T-cell (primary cell): ENCODE measurements around the gene SLCO2B1. TPM values are rescaled to one million over a fixed set of nuclear protein-coding genes. Genes with fewer than 3 reads are reported as not detected.

Source experiments
- ATAC-seq, 4 experiments: fragments of 200-7000 bp in 3 of 4; fragments of 150-1000 bp in 1 of 4; cut with Tn5 transposase; replicated peaks in 1 of 4; 1 replicate in 3 of 4; 2 replicates in 1 of 4; pipeline ENCODE4 v1.10.0; 2021; ENCODE audit warnings: moderate library complexity in 3 of 4, mild to moderate bottlenecking in 2 of 4, moderate number of reproducible peaks in 1 of 4
- CTCF ChIA-PET, 2 donors: fragments of 300-600 bp; sonication (Branson Sonifier 250); formaldehyde crosslinking; loops; one replicate each; lab custom pipeline; 2022; ENCODE audit warnings: antibody characterized with exemption in 2 of 2; lab: Charles Lee
- POLR2A ChIA-PET, 2 donors: fragments of 300-600 bp; sonication (Branson Sonifier 250); formaldehyde crosslinking; loops; one replicate each; lab custom pipeline; 2022; ENCODE audit warnings: antibody characterized with exemption in 2 of 2; lab: Charles Lee
- DNase-seq, 35 experiments: peaks; one replicate each; pipeline versions ENCODE4 v3.0.0 to v3.0.0-alpha.2; 2013 to 2023
- H3K27ac ChIP-seq: one replicate; pipeline ENCODE4 v1.5.1; 2013; ENCODE audit warnings: low read length
- H3K27me3 ChIP-seq, 2 experiments: replicated peaks in 1 of 2; 1 replicate in 1 of 2; 2 replicates in 1 of 2; pipeline versions ENCODE4 v1.6.1 to v1.7.0; 2013; ENCODE audit warnings: low read length in 1 of 2, mixed read lengths in 1 of 2; ENCODE audit not compliant: control insufficient read depth in 2 of 2, insufficient read depth in 2 of 2; ENCODE audit errors: extremely low read depth in 1 of 2
- H3K36me3 ChIP-seq, 2 donors: 1 replicate in 1 of 2; 2 replicates in 1 of 2; pipeline versions ENCODE4 v1.6.1 to v1.7.0; 2013; ENCODE audit warnings: low read length in 1 of 2; ENCODE audit not compliant: control insufficient read depth in 2 of 2, insufficient read depth in 1 of 2; ENCODE audit errors: extremely low read depth in 1 of 2
- H3K4me1 ChIP-seq, 2 experiments: 1 replicate in 1 of 2; 2 replicates in 1 of 2; pipeline versions ENCODE4 v1.6.1 to v1.7.0; 2013; ENCODE audit warnings: low read length in 2 of 2, mixed read lengths in 1 of 2; ENCODE audit not compliant: insufficient read depth in 2 of 2, control insufficient read depth in 1 of 2; ENCODE audit errors: extremely low read depth in 1 of 2
- H3K4me3 ChIP-seq, 2 donors: 1 replicate in 1 of 2; 2 replicates in 1 of 2; pipeline versions ENCODE4 v1.5.1 to v1.7.0; 2013; ENCODE audit warnings: mild to moderate bottlenecking in 2 of 2, low read length in 1 of 2, moderate library complexity in 1 of 2; ENCODE audit not compliant: control insufficient read depth in 1 of 2; ENCODE audit errors: extremely low read depth in 1 of 2
- H3K9me3 ChIP-seq: 2 replicates; pipeline ENCODE4 v1.7.0; 2013
- H3K27ac Mint-ChIP-seq, 2 donors: one replicate each; pipeline ENCODE4 v1.8.0; 2020 to 2021; ENCODE audit warnings: mild to moderate bottlenecking in 2 of 2, mixed read lengths in 2 of 2
- H3K27me3 Mint-ChIP-seq, 2 donors: one replicate each; pipeline ENCODE4 v1.8.0; 2021 to 2022; ENCODE audit warnings: mixed read lengths in 2 of 2
- H3K36me3 Mint-ChIP-seq: one replicate; pipeline ENCODE4 v1.8.0; 2021; ENCODE audit warnings: mixed read lengths
- H3K4me1 Mint-ChIP-seq, 3 donors: one replicate each; pipeline ENCODE4 v1.8.0; 2020 to 2022; ENCODE audit warnings: mixed read lengths in 3 of 3, mild to moderate bottlenecking in 1 of 3
- H3K4me3 Mint-ChIP-seq, 3 donors: one replicate each; pipeline ENCODE4 v1.8.0; 2020 to 2022; ENCODE audit warnings: mild to moderate bottlenecking in 3 of 3, mixed read lengths in 3 of 3, moderate library complexity in 3 of 3
- H3K9me3 Mint-ChIP-seq, 3 donors: one replicate each; pipeline ENCODE4 v1.8.0; 2020 to 2022; ENCODE audit warnings: mixed read lengths in 3 of 3
- WGBS: methylation state at CpG from one replicate; pipeline ENCODE4 v1.1.5; 2013; ENCODE audit warnings: missing lambda C conversion rate; ENCODE audit not compliant: insufficient coverage; 5-methylcytosine and 5-hydroxymethylcytosine counted together
- total RNA-seq, 35 experiments: library from RNA in 6 of 35; stranded (reverse) in 6 of 35; fragments of 120-200 nt in 1 of 35; gene quantifications; one replicate each; pipeline versions ENCODE4 v1.2.1 to v1.2.4 and lab custom pipeline; 2013 to 2026

SLCO2B1 gene
- total RNA-seq, 5 donors from 2014 or later (not counting 1 experiment from before 2014, with no cell fraction given) = 0.55 to 0.79 (median 0.63) TPM; not detected in 2

GRCh38 chr11:75147191-75147874, 3.6 kb upstream of the SLCO2B1 start:
- POLR2A ChIA-PET = no interaction called here

GRCh38 chr11:75147875-75148263, 3.0 kb upstream of the SLCO2B1 start:
- H3K36me3 Mint-ChIP-seq = no peaks in the 10 kb centered on the region

More at GRCh38 chr11:75147191-75147874, 3.6 kb upstream of the SLCO2B1 start:
- Mint-ChIP-seq H3K4me3 (no peak overlapping the region), H3K36me3 (no peaks in the 10 kb centered on the region), H3K4me1 (peaks cover 22 to 26% (median 25%) of the 10 kb centered on the region in 3 donors), H3K27ac (no peak overlapping the region), H3K9me3 (no peaks in the 10 kb centered on the region), H3K27me3 (peaks cover 4 to 11% of the 10 kb centered on the region in 2 donors)
- peaks cover 0 to 15% of the 10 kb centered on the region in 2 experiments for H3K27me3 ChIP-seq
- H3K36me3 ChIP-seq = no peaks in the 10 kb centered on the region
- H3K27ac ChIP-seq = no peak overlapping the region
- CTCF ChIA-PET = interaction anchor here in 1 of 2 donors (1.1 to 2.9 kb wide), 2 partner anchors 57 to 125 kb away, joined by 3 to 14 read pairs; no protein-coding TSS in a partner anchor
- WGBS = 83% methylated on average over 5 of the region's 7 CpGs
- no peak overlapping the region for H3K4me3 ChIP-seq
- ATAC-seq (no peak), DNase-seq (no peak)
- peaks cover 10 to 23% of the 10 kb centered on the region in 2 experiments for H3K4me1 ChIP-seq
- H3K9me3 ChIP-seq = no peaks in the 10 kb centered on the region

GRCh38 chr11:75148436-75148983, 2.4 kb upstream of the SLCO2B1 start:
- 79% methylated on average over 2 of the region's 6 CpGs for WGBS
- no peaks in the 10 kb centered on the region for H3K9me3 Mint-ChIP-seq
- Histone ChIP-seq H3K4me1 (peaks cover 2 to 11% of the 10 kb centered on the region in 2 experiments), H3K36me3 (no peaks in the 10 kb centered on the region), H3K9me3 (no peaks in the 10 kb centered on the region), H3K27me3 (peaks cover 0 to 19% of the 10 kb centered on the region in 2 experiments), H3K4me3 (no peak overlapping the region), H3K27ac (no peak overlapping the region)
- H3K4me3 Mint-ChIP-seq = no peak overlapping the region
- ATAC-seq (no peak), DNase-seq (no peak)
- H3K27ac Mint-ChIP-seq = no peak overlapping the region
- H3K36me3 Mint-ChIP-seq = no peaks in the 10 kb centered on the region
- CTCF ChIA-PET = no interaction called here
- H3K27me3 Mint-ChIP-seq = peaks cover 10 to 11% of the 10 kb centered on the region in 2 donors
- POLR2A ChIA-PET = no interaction called here
- peaks cover 10 to 15% (median 13%) of the 10 kb centered on the region in 3 donors for H3K4me1 Mint-ChIP-seq

More at GRCh38 chr11:75147875-75148263, 3.0 kb upstream of the SLCO2B1 start:
- ChIA-PET CTCF (interaction anchor here in 1 of 2 donors (1.1 kb wide), 1 partner anchor 124 kb away, joined by 3 read pairs; no protein-coding TSS in a partner anchor), POLR2A (no interaction called here)
- no peaks in the 10 kb centered on the region for H3K36me3 ChIP-seq
- H3K4me1 ChIP-seq = peaks cover 5 to 18% of the 10 kb centered on the region in 2 experiments
- H3K27ac ChIP-seq = no peak overlapping the region
- 89% methylated on average over 6 of the region's 9 CpGs for WGBS
- Mint-ChIP-seq H3K4me3 (no peak overlapping the region), H3K4me1 (peaks cover 16 to 21% (median 20%) of the 10 kb centered on the region in 3 donors), H3K27ac (no peak overlapping the region), H3K9me3 (no peaks in the 10 kb centered on the region), H3K27me3 (peaks cover 4 to 11% of the 10 kb centered on the region in 2 donors)
- no peaks in the 10 kb centered on the region for H3K9me3 ChIP-seq
- peak in 1 of 35 experiments; percentile 14 for DNase-seq
- no peak for ATAC-seq
- peaks cover 0 to 17% of the 10 kb centered on the region in 2 experiments for H3K27me3 ChIP-seq
- H3K4me3 ChIP-seq = no peak overlapping the region

- Histone ChIP-seq H3K36me3 (no peaks in the 10 kb centered on the region), H3K4me3 (no peak overlapping the region), H3K27ac (no peak overlapping the region), H3K9me3 (no peaks in the 10 kb centered on the region), H3K4me1 (no peaks in the 10 kb centered on the region), H3K27me3 (peaks cover 0 to 19% of the 10 kb centered on the region in 2 experiments)
- ChIA-PET CTCF (no interaction called here), POLR2A (no interaction called here)
- Mint-ChIP-seq H3K9me3 (no peaks in the 10 kb centered on the region), H3K27ac (no peak overlapping the region), H3K27me3 (peaks cover 10 to 11% of the 10 kb centered on the region in 2 donors), H3K4me3 (no peak overlapping the region), H3K36me3 (no peaks in the 10 kb centered on the region), H3K4me1 (peaks cover 0 to 5% (median 2%) of the 10 kb centered on the region in 3 donors)
- no peak for ATAC-seq
- DNase-seq = no peak
- WGBS = 80% methylated on average over 1 of the region's 4 CpGs
Observed at GRCh38 chr11:75149766-75150465, 991 bp upstream of the SLCO2B1 start.

GRCh38 chr11:75151346-75152047, 590 bp downstream of the SLCO2B1 start:
- no peak for DNase-seq
- Histone ChIP-seq H3K36me3 (no peaks in the 10 kb centered on the region), H3K9me3 (no peaks in the 10 kb centered on the region), H3K27me3 (peaks cover 0 to 19% of the 10 kb centered on the region in 2 experiments), H3K4me3 (no peak overlapping the region), H3K27ac (no peak overlapping the region), H3K4me1 (no peaks in the 10 kb centered on the region)
- no peaks in the 10 kb centered on the region for H3K36me3 Mint-ChIP-seq
- no peak overlapping the region for H3K4me3 Mint-ChIP-seq
- ATAC-seq = no peak
- WGBS = 69% methylated on average over 11 of the region's 13 CpGs
- CTCF ChIA-PET = interaction anchor here in 1 of 2 donors (0.6 kb wide), 1 partner anchor 11 kb away, joined by 3 read pairs; no protein-coding TSS in a partner anchor
- POLR2A ChIA-PET = no interaction called here
- H3K9me3 Mint-ChIP-seq = no peaks in the 10 kb centered on the region
- no peak overlapping the region for H3K27ac Mint-ChIP-seq
- peaks cover 10 to 11% of the 10 kb centered on the region in 2 donors for H3K27me3 Mint-ChIP-seq
- H3K4me1 Mint-ChIP-seq = no peaks in the 10 kb centered on the region

GRCh38 chr11:75152090-75152489, 1.2 kb downstream of the SLCO2B1 start:
- no peaks in the 10 kb centered on the region for H3K36me3 Mint-ChIP-seq
- Histone ChIP-seq H3K36me3 (no peaks in the 10 kb centered on the region), H3K4me3 (no peak overlapping the region), H3K4me1 (no peaks in the 10 kb centered on the region), H3K9me3 (no peaks in the 10 kb centered on the region), H3K27me3 (peaks cover 0 to 19% of the 10 kb centered on the region in 2 experiments), H3K27ac (no peak overlapping the region)
- H3K27me3 Mint-ChIP-seq = peaks cover 10 to 11% of the 10 kb centered on the region in 2 donors
- ATAC-seq = no peak
- DNase-seq = no peak
- ChIA-PET POLR2A (no interaction called here), CTCF (interaction anchor here in 1 of 2 donors (0.6 to 1.2 kb wide), 2 partner anchors 11 to 12 kb away, joined by 3 read pairs; no protein-coding TSS in a partner anchor)
- H3K4me1 Mint-ChIP-seq = no peaks in the 10 kb centered on the region
- no peak overlapping the region for H3K4me3 Mint-ChIP-seq
- H3K27ac Mint-ChIP-seq = no peak overlapping the region
- WGBS = 76% methylated on average over 5 of the region's 6 CpGs
- H3K9me3 Mint-ChIP-seq = no peaks in the 10 kb centered on the region
